IMR-90 (cell line): ENCODE data around the gene TRMT2A.

Source experiments
- CEBPB ChIP-seq: IDR thresholded peaks from 2 replicates; pipeline ENCODE4 v1.6.1; 2012; ENCODE audit warnings: low read depth, low read length, improper control_type of control experiment
- CTCF ChIP-seq: conservative IDR thresholded peaks from 2 replicates; pipeline ENCODE4 v1.5.1; 2012; ENCODE audit warnings: mild to moderate bottlenecking, low read depth, low read length, improper control_type of control experiment
- MAFK ChIP-seq: IDR thresholded peaks from 2 replicates; pipeline ENCODE4 v1.6.1; 2012; ENCODE audit warnings: low read depth, low read length, improper control_type of control experiment
- MXI1 ChIP-seq: IDR thresholded peaks from 2 replicates; pipeline ENCODE4 v1.6.1; 2012; ENCODE audit warnings: low read depth, mild to moderate bottlenecking, low read length, moderate library complexity, borderline replicate concordance
- POLR2A ChIP-seq: IDR thresholded peaks from 2 replicates; pipeline ENCODE4 v1.6.1; 2012; ENCODE audit warnings: mild to moderate bottlenecking, low read depth, low read length
- USF2 ChIP-seq: fragments of 150-350 bp; IDR thresholded peaks from 2 replicates; pipeline ENCODE4 v1.6.1; 2017; ENCODE audit warnings: mild to moderate bottlenecking, antibody characterized with exemption, low read length, low read depth

- no peak for TF ChIP-seq POLR2A
- no peak for TF ChIP-seq CTCF
- no peak for TF ChIP-seq MXI1
- no peak for TF ChIP-seq USF2
- no peak for TF ChIP-seq CEBPB
- TF ChIP-seq MAFK, result no peak
Measured at GRCh38 chr22:20069331-20070042, 47.5 kb downstream of the TRMT2A start.
